HG02884 (cell line): ENCODE results near the gene NEK3.
A peak's percentile ranks its signal among the peaks of the same experiment; 100 is the strongest.
"Not testable (repeated sequence)": the region's sequence is repeated elsewhere in the genome, so short reads cannot be mapped to it uniquely, and the experiment has no call there.

ENCODE experiments used
- ATAC-seq: cut with Tn5 transposase; IDR thresholded peaks from one replicate; pipeline ENCODE4 v1.9.1; 2021; ENCODE audit warnings: mild to moderate bottlenecking, moderate library complexity; ENCODE audit not compliant: unreplicated experiment

The NEK3 gene

DNA sequence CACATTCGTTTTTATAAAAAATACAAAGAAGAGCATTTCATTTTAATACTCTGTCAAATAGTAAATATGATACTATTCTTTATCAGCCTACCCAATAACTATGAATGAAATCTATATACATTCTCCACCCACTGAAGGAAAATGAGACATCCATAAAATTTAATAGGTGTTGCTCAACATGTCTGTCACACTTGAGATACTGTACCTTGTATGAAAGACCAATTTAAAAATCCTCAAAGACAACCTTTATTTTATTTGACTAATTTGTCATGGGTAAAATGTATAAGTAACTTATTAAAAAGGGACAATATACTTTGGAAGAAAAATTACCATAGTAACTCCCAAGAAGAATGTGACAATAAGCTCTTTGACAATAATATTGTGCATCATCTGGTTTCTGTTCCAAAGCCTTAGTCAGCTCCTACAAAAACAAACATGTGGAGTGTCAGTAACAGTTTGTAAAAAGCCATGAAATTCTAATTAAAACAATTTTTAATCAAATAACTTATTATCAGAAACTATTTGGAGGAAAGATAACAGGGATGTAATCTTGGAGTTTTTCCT lies 11.5 kb upstream of the NEK3 start:
- not testable (repeated sequence) for ATAC-seq

GRCh38 chr13:52169839-52170238 lies 10.4 kb upstream of the NEK3 start:
- ATAC-seq, result no peak

DNA sequence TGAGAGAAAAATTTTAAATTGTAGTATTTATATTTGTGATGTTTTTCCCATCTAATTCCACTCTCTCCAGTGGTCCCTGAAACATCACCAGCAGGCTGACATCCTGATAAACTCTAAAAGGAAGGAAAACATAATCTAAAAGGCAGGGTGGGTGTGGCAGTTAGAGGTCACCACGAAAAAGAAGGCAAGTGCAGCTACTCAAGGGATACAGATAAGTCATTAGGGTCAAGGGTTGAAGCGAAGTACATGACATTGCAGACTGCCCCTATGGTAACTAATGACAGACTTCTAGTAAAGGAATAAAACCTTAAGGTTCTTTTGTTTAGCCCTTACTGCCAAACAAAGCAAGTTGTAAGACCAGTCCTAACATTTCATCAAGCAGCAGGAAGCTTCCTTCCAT lies 6.0 kb upstream of the NEK3 start:
- ATAC-seq, result no peak

DNA sequence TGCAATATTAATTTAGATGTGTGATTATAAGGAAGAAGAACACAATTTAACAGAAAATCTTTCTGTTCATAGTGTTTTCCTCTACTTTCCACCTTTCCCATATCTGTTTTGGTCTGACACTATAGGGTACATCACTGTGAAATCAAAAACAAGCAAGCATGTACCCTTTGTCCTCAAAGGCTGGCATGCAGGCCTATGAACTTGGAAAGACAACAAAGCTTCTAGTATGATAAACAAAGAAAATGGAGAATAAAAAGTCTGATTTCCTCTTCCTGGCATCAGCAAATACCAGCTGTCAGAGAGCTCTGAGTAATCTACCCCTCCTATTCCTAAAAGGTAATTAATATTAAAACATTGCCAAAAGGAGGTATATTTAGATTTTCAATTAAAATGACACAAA lies 5.6 kb upstream of the NEK3 start:
- no peak for ATAC-seq

- ATAC-seq, result not testable (repeated sequence)
Measured at GRCh38 chr13:52163878-52164277, 4.5 kb upstream of the NEK3 start.

DNA sequence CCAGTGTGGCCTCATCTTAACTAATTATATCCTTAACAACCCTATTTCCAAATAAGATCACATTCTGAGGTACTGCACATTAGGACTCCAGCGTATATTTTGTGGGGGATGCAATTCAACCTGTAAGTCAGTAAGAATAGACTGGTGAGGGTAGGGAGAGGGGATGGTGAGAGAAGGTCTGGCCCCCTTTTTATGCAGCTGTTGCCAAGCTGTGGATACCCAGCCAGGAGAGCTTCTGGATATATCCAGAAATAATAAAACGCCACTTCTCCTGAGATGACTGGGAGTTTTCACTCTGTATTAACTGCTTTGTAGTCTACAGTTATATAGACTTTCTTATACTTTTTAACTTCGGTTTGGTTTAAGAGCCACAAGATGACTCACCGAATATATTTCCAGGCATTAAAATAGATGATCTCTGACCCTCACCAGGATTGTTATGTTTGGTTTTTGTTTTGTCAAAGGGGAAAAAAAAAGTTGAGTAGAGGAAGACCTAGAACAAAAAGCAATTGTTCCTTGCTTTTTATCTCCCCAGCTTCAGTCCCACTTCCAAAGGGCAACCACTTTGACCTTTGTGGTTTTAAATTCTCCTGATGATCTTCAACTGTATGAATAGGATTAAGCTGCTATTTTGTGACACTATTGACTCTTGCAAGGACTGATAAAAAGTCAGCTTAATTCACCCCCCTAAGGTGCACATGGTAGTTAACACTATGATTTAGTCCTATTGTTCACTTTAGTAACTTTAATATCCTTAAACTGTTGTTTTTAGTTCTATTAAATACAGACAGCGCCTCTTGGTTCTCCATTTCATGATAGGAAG lies 3.1 kb upstream of the NEK3 start:
- no peak for ATAC-seq

DNA sequence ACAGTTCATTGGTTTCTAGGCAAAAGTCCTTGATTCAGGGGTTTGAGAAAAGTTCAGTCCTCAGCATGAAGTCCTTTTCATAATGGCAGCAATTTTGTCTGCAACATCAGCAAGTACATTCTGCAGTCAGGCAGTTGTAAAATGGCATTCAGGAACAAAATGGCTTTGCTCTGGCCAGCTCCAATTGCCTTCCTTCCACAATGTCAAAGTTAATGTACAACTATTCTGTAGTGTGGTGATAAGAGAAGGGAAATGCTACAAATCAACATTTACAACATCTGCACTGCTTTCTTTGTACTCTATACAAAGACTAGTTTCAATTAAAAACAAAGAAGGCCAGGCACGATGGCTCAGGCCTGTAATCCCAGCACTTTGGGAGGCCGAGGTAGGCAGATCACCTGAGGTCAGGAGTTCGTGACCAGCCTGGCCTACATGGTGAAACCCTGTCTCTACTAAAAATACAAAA lies 1.8 kb upstream of the NEK3 start:
- ATAC-seq, result no peak

GRCh38 chr13:52160506-52160905 lies 1.1 kb upstream of the NEK3 start:
- no peak for ATAC-seq

GRCh38 chr13:52160053-52160452 lies 656 bp upstream of the NEK3 start:
- ATAC-seq, result no peak

- ATAC-seq, result peak; percentile 24
Measured at GRCh38 chr13:52158629-52159158, 703 bp downstream of the NEK3 start.

GRCh38 chr13:52156724-52157261 lies 2.6 kb downstream of the NEK3 start:
- ATAC-seq, result no peak

DNA sequence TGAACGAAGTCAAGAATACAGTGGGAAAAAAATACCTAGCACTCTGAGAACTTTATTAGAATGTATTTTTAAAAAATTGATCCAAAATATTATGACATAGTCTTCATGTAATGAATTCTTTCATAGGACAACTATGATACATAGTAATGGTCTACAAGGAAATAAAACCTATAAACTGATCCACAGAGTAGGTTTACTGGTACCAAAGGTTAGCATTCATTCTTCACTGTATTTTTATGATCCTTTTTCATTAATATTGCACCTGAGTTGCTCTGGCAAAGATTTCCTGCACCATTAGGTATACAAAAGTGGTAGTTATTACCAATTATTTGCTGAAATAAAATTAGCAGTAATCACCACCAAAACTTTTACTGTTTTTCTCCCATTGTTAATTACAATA lies 4.2 kb downstream of the NEK3 start:
- ATAC-seq, result no peak

DNA sequence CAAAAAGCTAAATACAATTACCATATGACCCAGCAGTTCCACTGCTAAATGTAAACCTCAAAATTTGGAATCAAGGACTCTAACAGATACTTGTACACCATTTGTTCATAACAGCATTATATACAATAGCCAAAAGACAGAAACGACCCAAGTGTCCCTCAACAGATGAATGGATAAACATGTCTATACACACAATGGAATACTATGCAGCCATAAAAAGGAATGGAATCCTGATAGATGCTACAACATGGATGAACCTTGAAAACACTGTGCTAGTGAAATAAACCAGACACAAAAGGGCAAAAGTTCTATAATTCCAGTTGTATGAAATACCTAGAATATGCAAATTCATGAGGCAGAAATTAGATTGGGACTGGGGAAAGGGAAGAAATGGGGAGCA lies 12.2 kb downstream of the NEK3 start:
- ATAC-seq, result no peak

- no peak for ATAC-seq
Measured at GRCh38 chr13:52141299-52141698, 18.1 kb downstream of the NEK3 start.

- no peak for ATAC-seq
Measured at GRCh38 chr13:52137489-52137888, 21.9 kb downstream of the NEK3 start.

GRCh38 chr13:52136763-52137162 lies 22.6 kb downstream of the NEK3 start:
- ATAC-seq, result no peak

DNA sequence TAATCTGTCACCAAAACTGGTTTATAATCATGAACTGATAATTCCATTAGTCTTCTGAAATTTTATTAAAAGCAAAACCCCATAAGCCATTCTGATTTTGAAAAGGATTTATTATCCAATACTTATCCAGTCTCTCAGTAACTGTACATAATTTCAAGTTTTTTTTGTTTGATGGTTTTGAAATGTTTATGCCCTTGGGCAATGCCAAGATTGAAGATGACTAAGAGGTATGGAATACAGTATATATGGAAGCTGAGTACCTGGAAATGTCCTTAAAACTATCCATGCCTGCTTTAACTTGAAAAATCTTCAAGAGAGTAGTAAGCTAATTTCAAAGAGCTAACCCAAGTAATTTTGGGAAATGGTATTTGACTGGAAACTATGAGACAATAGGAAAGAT lies 28.8 kb downstream of the NEK3 start:
- no peak for ATAC-seq

GRCh38 chr13:52128714-52129700 lies 30.4 kb downstream of the NEK3 start, which contains the start of gene NEK5:
NEK5 (minus strand) TSS chr13:52129073; CDS start chr13:52127482, 1,591 bp downstream.
- ATAC-seq, result peak; percentile 62

DNA sequence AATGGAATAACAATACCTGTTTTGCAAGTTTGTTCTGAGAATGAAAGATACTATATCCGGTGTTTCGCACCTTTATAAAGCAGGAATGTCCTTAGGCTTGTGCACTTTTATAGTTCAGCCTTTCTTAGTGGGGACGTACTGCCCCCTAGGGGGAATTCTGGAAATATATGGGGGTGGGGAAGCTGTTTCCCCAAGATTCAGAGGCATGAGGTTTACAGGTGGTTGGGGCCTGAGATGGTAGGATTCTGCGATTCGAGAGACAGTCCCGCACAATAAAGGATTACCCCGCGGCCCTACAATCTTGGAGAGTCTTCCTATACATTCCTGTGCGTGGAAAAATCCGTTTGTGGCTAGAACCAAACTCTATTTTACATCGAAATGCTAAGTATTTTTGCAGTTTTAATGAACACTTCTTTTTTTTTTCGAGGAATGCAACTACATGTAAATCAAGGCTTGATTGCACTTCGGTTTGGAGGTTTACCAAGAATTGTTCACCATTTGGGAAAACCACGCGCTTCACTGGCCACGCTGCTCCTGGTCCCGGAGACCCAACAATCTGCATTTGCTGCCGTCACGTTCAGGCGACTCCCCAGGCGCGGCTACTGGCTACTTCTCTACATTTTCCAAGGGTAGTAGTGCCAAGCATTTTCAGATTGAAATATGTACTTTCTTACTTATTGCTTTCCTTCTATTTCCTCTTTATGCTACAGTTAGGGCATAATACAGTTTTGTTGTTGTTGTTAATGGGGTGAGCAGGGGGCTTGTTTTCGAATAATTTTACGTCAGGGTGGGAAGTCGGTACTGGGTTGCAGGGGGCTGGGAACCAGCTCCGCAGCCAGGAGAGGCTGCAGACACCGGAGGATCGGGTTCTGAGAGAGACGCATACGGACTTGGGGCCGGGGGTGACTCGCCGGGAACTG lies 31.4 kb downstream of the NEK3 start:
- peak; percentile 66 for ATAC-seq

DNA sequence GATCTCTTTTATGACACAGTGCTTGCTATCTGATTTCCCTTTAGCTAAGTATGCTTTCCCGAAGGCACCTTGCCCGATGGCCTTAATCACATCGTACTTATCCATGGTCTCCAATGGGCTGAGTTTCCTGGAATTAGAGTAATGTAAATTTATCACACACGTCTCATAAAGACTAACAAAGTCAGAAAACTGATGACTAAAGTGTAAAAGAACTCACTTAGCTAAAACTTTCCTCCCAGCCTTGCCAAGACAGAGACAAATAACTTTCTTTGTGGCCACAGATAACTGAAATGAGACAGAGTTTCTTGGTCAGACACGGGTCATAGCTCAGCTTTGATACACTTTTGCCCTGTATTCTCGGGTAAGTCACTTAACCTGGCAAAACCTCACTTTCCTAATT lies 32.0 kb downstream of the NEK3 start:
- ATAC-seq, result peak; percentile 19
